ENCODE results near the gene TMEM158. TPM values are rescaled to one million over a fixed set of nuclear protein-coding genes. Genes with fewer than 3 reads are reported as not detected.

TMEM158 gene
- total and polyA plus RNA-seq, 2 of the 8 experiments (the other 6 are each of a cell fraction or from before 2014, with no cell fraction given) = 6.8 to 30.3 TPM

- H3K9ac ChIP-seq (replicated peaks in 1 of 4; ENCODE audit: extremely low read depth in 1 of 4, low read depth in 3 of 4, low read length in 3 of 4) = peak overlapping the region in 2 of 4 experiments; percentile 0 to 1; a peak in 1 of 7 replicates
- H2BK12ac ChIP-seq (ENCODE audit: low read depth, low read length) = no peak overlapping the region
- H3K4me1 ChIP-seq (replicated peaks in 1 of 4; ENCODE audit: control insufficient read depth in 3 of 4, insufficient read depth in 4 of 4, low read length in 3 of 4) = peaks cover 1 to 15% (median 4%) of the 10 kb centered on the region in 4 experiments; a peak in 6 of 7 replicates
- DNase-seq (ENCODE audit: low read depth in 1 of 2, low spot score in 2 of 2) = no peak
- H3K4me3 ChIP-seq (ENCODE audit: extremely low read depth in 1 of 4, insufficient read depth in 2 of 4, low read depth in 3 of 4, low read length in 4 of 4) = peak overlapping the region; percentile 44 to 95 (median 76)
- H2AK5ac ChIP-seq (ENCODE audit: low read depth, low read length) = no peak overlapping the region
- TF ChIP-seq POU5F1 (IDR thresholded peaks at IDR 0.05; ENCODE audit: low read depth, low read length) (0 out of 2 replicates have a peak, but pooled peaks have one; percentile 8), FOSL1 (IDR thresholded peaks at IDR 0.05; ENCODE audit: insufficient read depth, low read depth, low read length) (no peak)
- ChIA-PET POLR2A (ENCODE audit: partially characterized antibody) (interaction anchor here (1.3 to 1.6 kb wide), 2 partner anchors 12 to 284 kb away, joined by 3 to 4 read pairs; no protein-coding TSS in a partner anchor), CTCF (ENCODE audit: partially characterized antibody) (interaction anchor here (0.6 to 3.9 kb wide), 14 partner anchors 9 to 320 kb away, joined by 3 to 34 read pairs (median 3); no protein-coding TSS in a partner anchor)
- H3K56ac ChIP-seq (replicated peaks; ENCODE audit: insufficient read length, low read depth, low read length) = no peak overlapping the region
- H3K23ac ChIP-seq (ENCODE audit: insufficient read length) = no peak overlapping the region
- no peaks in the 10 kb centered on the region for H3K36me3 ChIP-seq (ENCODE audit: control insufficient read depth in 2 of 4, insufficient read depth in 4 of 4, low read length in 3 of 4)
- no peak for FAIRE-seq
- no peak overlapping the region for H4K8ac ChIP-seq (ENCODE audit: extremely low read depth, insufficient read depth, low read length)
- 19% methylated on average over 9 of the region's 9 CpGs; no CpG with 5 or more reads in 1 of the 2 experiments for WGBS, 2 experiments (ENCODE audit: extremely low coverage in 1 of 2, insufficient coverage in 1 of 2, insufficient read length in 1 of 2, insufficient replicate concordance in 2 of 2, low coverage in 1 of 2, low lambda C conversion rate in 2 of 2, missing lambda C conversion rate in 1 of 2)
- H4K91ac ChIP-seq (replicated peaks; ENCODE audit: insufficient read length, low read length) = no peak overlapping the region
- no peak overlapping the region for H3K14ac ChIP-seq (ENCODE audit: insufficient read length)
- H2BK5ac ChIP-seq (ENCODE audit: low read depth, low read length) = no peak overlapping the region
- H4K20me1 ChIP-seq (replicated peaks in 1 of 2; ENCODE audit: control insufficient read depth in 1 of 2, insufficient read depth in 2 of 2, low read length in 2 of 2) = peaks cover 0 to 4% of the 10 kb centered on the region in 2 experiments
- H3K23me2 ChIP-seq (ENCODE audit: low read depth, low read length) = peaks cover 7% of the 10 kb centered on the region
- peaks cover 0 to 16% of the 10 kb centered on the region in 2 experiments; a peak in 3 of 4 replicates for H3K79me2 ChIP-seq (ENCODE audit: control insufficient read depth in 1 of 2, insufficient read depth in 2 of 2, low read length in 2 of 2)
- H2BK20ac ChIP-seq (ENCODE audit: low read length) = no peak overlapping the region
- peak overlapping the region; percentile 69 to 93 for H3K4me2 ChIP-seq (ENCODE audit: insufficient read depth in 1 of 2, low read depth in 2 of 2, low read length in 2 of 2)
- no peak overlapping the region for H3K18ac ChIP-seq (ENCODE audit: extremely low read depth, low read length)
- no peak overlapping the region for H3K27ac ChIP-seq (ENCODE audit: low read depth, low read length)
- H2BK15ac ChIP-seq (ENCODE audit: low read length) = no peak overlapping the region
- no peak overlapping the region for H2BK120ac ChIP-seq (replicated peaks; ENCODE audit: low read depth, low read length)
- H3K4ac ChIP-seq (replicated peaks; ENCODE audit: insufficient read length, low read depth, low read length) = no peak overlapping the region
- peaks cover 0 to 5% (median 0%) of the 10 kb centered on the region in 4 experiments; a peak in 2 of 7 replicates for H3K27me3 ChIP-seq (replicated peaks in 1 of 4; ENCODE audit: control insufficient read depth in 3 of 4, extremely low read depth in 1 of 4, insufficient read depth in 3 of 4, low read length in 3 of 4)
- H3K79me1 ChIP-seq (ENCODE audit: low read depth, low read length) = no peaks in the 10 kb centered on the region
- no peak overlapping the region for H2AFZ ChIP-seq (ENCODE audit: low read length)
- H4K5ac ChIP-seq (ENCODE audit: insufficient read length, low read depth, low read length) = no peak overlapping the region
- H3K9me3 ChIP-seq (ENCODE audit: insufficient read depth in 2 of 2, low read depth in 1 of 2, low read length in 1 of 2) = no peaks in the 10 kb centered on the region
Observed at GRCh38 chr3:45223889-45224727, 2.0 kb downstream of the TMEM158 start.

Measured in H1 (cell line).